ENCODE results near the gene CACNA2D3. TPM values are rescaled to one million over a fixed set of nuclear protein-coding genes. Genes with fewer than 3 reads are reported as not detected.

Gene CACNA2D3
- total and polyA plus RNA-seq, 4 donors: 0.06 to 0.37 (median 0.08) TPM; not detected in 1

- TF ChIP-seq HNF4A (conservative IDR thresholded peaks at IDR 0.05) (peak in 1 of 2 donors; percentile 4), MAX (IDR thresholded peaks at IDR 0.05) (no peak), EGR1 (IDR thresholded peaks at IDR 0.05; ENCODE audit: low read depth in 2 of 2) (no peak), CTCF (IDR thresholded peaks at IDR 0.05; ENCODE audit: low read depth, low read length, missing input control) (no peak)
- DNase-seq (ENCODE audit: low spot score): no peak
- H3K4me1 ChIP-seq (ENCODE audit: control insufficient read depth in 4 of 4, insufficient read depth in 4 of 4, low read length in 3 of 4): no peaks in the 10 kb centered on the region
- no peak overlapping the region for H3K9ac ChIP-seq (ENCODE audit: low read depth in 1 of 2, low read length in 2 of 2)
- WGBS: 53% methylated on average over 1 of the region's 1 CpG
- H3K4me3 ChIP-seq (ENCODE audit: low read depth in 1 of 3, low read length in 3 of 3): no peak overlapping the region
- no peaks in the 10 kb centered on the region for H3K27me3 ChIP-seq (ENCODE audit: control insufficient read depth in 4 of 4, insufficient read depth in 4 of 4, low read length in 3 of 4)
- H3K9me3 ChIP-seq (ENCODE audit: control insufficient read depth in 4 of 4, low read length in 3 of 4): no peaks in the 10 kb centered on the region
- no peaks in the 10 kb centered on the region for H3K36me3 ChIP-seq (ENCODE audit: control insufficient read depth in 4 of 4, insufficient read depth in 3 of 4, low read depth in 1 of 4, low read length in 3 of 4)
- H3K27ac ChIP-seq (ENCODE audit: low read depth in 1 of 2, low read length in 2 of 2): no peak overlapping the region
Observed at GRCh38 chr3:54698054-54698453, 575.7 kb downstream of the CACNA2D3 start.

- WGBS: 80% methylated on average over 1 of the region's 1 CpG
- no peaks in the 10 kb centered on the region for H3K27me3 ChIP-seq (ENCODE audit: control insufficient read depth in 4 of 4, insufficient read depth in 4 of 4, low read length in 3 of 4)
- DNase-seq (ENCODE audit: low spot score): no peak
Observed at GRCh38 chr3:54703923-54704322, 581.6 kb downstream of the CACNA2D3 start.

GRCh38 chr3:54705730-54706129 lies 583.4 kb downstream of the CACNA2D3 start:
- H3K9ac ChIP-seq (ENCODE audit: low read depth in 1 of 2, low read length in 2 of 2): no peak overlapping the region
- peaks cover 0 to 2% (median 0%) of the 10 kb centered on the region in 4 donors for H3K9me3 ChIP-seq (ENCODE audit: control insufficient read depth in 4 of 4, low read length in 3 of 4)
- H3K27ac ChIP-seq (ENCODE audit: low read depth in 1 of 2, low read length in 2 of 2): no peak overlapping the region
- H3K4me3 ChIP-seq (ENCODE audit: low read depth in 1 of 3, low read length in 3 of 3): no peak overlapping the region
- H3K27me3 ChIP-seq (ENCODE audit: control insufficient read depth in 4 of 4, insufficient read depth in 4 of 4, low read length in 3 of 4): no peaks in the 10 kb centered on the region
- WGBS: 79% methylated on average over 3 of the region's 3 CpGs
- peaks cover 0 to 1% (median 0%) of the 10 kb centered on the region in 4 donors for H3K4me1 ChIP-seq (ENCODE audit: control insufficient read depth in 4 of 4, insufficient read depth in 4 of 4, low read length in 3 of 4)
- H3K36me3 ChIP-seq (ENCODE audit: control insufficient read depth in 4 of 4, insufficient read depth in 3 of 4, low read depth in 1 of 4, low read length in 3 of 4): no peaks in the 10 kb centered on the region
- TF ChIP-seq REST (IDR thresholded peaks at IDR 0.05): no peak
- no peak for TF ChIP-seq FOXA1 (IDR thresholded peaks at IDR 0.05)
- no peak for TF ChIP-seq YY1 (IDR thresholded peaks at IDR 0.05)
- TF ChIP-seq CTCF (IDR thresholded peaks at IDR 0.05; ENCODE audit: low read depth, low read length, missing input control): no peak
- no peak for TF ChIP-seq JUND (IDR thresholded peaks at IDR 0.05)
- TF ChIP-seq EGR1 (IDR thresholded peaks at IDR 0.05; ENCODE audit: low read depth in 2 of 2): no peak
- TF ChIP-seq RAD21 (IDR thresholded peaks at IDR 0.05): no peak
- no peak for TF ChIP-seq FOXA2 (IDR thresholded peaks at IDR 0.05)
- TF ChIP-seq ATF3 (IDR thresholded peaks at IDR 0.05): no peak
- no peak for TF ChIP-seq GABPA (IDR thresholded peaks at IDR 0.05 in 1 of 2, conservative IDR thresholded peaks at IDR 0.05 in 1 of 2)
- no peak for TF ChIP-seq MAX (IDR thresholded peaks at IDR 0.05)
- no peak for DNase-seq (ENCODE audit: low spot score)

More at GRCh38 chr3:54703923-54704322, 581.6 kb downstream of the CACNA2D3 start:
- Histone ChIP-seq H3K4me3 (ENCODE audit: low read depth in 1 of 3, low read length in 3 of 3) (no peak overlapping the region), H3K36me3 (ENCODE audit: control insufficient read depth in 4 of 4, insufficient read depth in 3 of 4, low read depth in 1 of 4, low read length in 3 of 4) (no peaks in the 10 kb centered on the region), H3K27ac (ENCODE audit: low read depth in 1 of 2, low read length in 2 of 2) (no peak overlapping the region), H3K4me1 (ENCODE audit: control insufficient read depth in 4 of 4, insufficient read depth in 4 of 4, low read length in 3 of 4) (no peaks in the 10 kb centered on the region), H3K9ac (ENCODE audit: low read depth in 1 of 2, low read length in 2 of 2) (no peak overlapping the region), H3K9me3 (ENCODE audit: control insufficient read depth in 4 of 4, low read length in 3 of 4) (peaks cover 0 to 2% (median 0%) of the 10 kb centered on the region in 4 donors)
- TF ChIP-seq FOXA2 (IDR thresholded peaks at IDR 0.05) (no peak), RXRA (IDR thresholded peaks at IDR 0.05) (no peak), FOXA1 (IDR thresholded peaks at IDR 0.05) (no peak), HNF4A (conservative IDR thresholded peaks at IDR 0.05) (no peak)
